GM18520 (cell line): Measurements from ENCODE around the gene STXBP4.
A peak's percentile ranks its signal among the peaks of the same experiment; 100 is the strongest.

ENCODE experiments used
- ATAC-seq: cut with Tn5 transposase; IDR thresholded peaks from one replicate; pipeline ENCODE4 v1.9.1; 2021; ENCODE audit not compliant: unreplicated experiment

Gene STXBP4

GRCh38 chr17:54969658-54970572 is 1.4 kb downstream of the STXBP4 start:
- no peak for ATAC-seq

GRCh38 chr17:54971147-54971546 is 2.6 kb downstream of the STXBP4 start:
- ATAC-seq, result no peak

- ATAC-seq, result no peak
These were observed 3.3 kb downstream of the STXBP4 start for GRCh38 chr17:54971901-54972300.

GRCh38 chr17:54972406-54973138 is 4.0 kb downstream of the STXBP4 start:
- no peak for ATAC-seq

GRCh38 chr17:54974759-54975158 is 6.2 kb downstream of the STXBP4 start:
- ATAC-seq, result no peak

- ATAC-seq, result no peak
These were observed 7.8 kb downstream of the STXBP4 start for GRCh38 chr17:54976316-54976715.

- no peak for ATAC-seq
These were observed 9.2 kb downstream of the STXBP4 start for GRCh38 chr17:54977744-54978143.

GRCh38 chr17:54979657-54980056 is 11.1 kb downstream of the STXBP4 start:
- ATAC-seq, result no peak

GRCh38 chr17:54980375-54980774 is 11.8 kb downstream of the STXBP4 start:
- no peak for ATAC-seq

GRCh38 chr17:54982399-54982798 is 13.8 kb downstream of the STXBP4 start:
- ATAC-seq, result no peak

- peak; percentile 67 for ATAC-seq
These were observed 14.7 kb downstream of the STXBP4 start for GRCh38 chr17:54983260-54983659.

- ATAC-seq, result no peak
These were observed 16.9 kb downstream of the STXBP4 start for GRCh38 chr17:54985476-54985875.

- ATAC-seq, result no peak
These were observed 21.6 kb downstream of the STXBP4 start for GRCh38 chr17:54990118-54990517.

- ATAC-seq, result no peak
These were observed 23.0 kb downstream of the STXBP4 start for GRCh38 chr17:54991567-54991966.

- peak; percentile 45 for ATAC-seq
These were observed 24.5 kb downstream of the STXBP4 start for GRCh38 chr17:54992797-54993639.

- no peak for ATAC-seq
These were observed 27.9 kb downstream of the STXBP4 start for GRCh38 chr17:54996441-54996840.

GRCh38 chr17:55002458-55002857 is 33.9 kb downstream of the STXBP4 start:
- ATAC-seq, result no peak

- ATAC-seq, result no peak
These were observed 35.9 kb downstream of the STXBP4 start for GRCh38 chr17:55004484-55004883.

- no peak for ATAC-seq
These were observed 37.0 kb downstream of the STXBP4 start for GRCh38 chr17:55005520-55005919.

GRCh38 chr17:55023626-55024025 is 55.1 kb downstream of the STXBP4 start:
- no peak for ATAC-seq

- peak; percentile 99 for ATAC-seq
These were observed 69.3 kb downstream of the STXBP4 start for GRCh38 chr17:55037828-55038227.
